GM12873 (cell line): ENCODE measurements around the gene SLC1A3.

ENCODE experiments used
- TF ChIP-seq, protein P1 (sequence below): IDR thresholded peaks from 2 replicates; pipeline ENCODE4 v1.5.1; 2012; ENCODE audit warnings: low read depth, mild to moderate bottlenecking, moderate library complexity, low read length, control low read depth; ENCODE audit not compliant: insufficient read depth; ENCODE audit errors: missing control alignments

SLC1A3 gene

DNA sequence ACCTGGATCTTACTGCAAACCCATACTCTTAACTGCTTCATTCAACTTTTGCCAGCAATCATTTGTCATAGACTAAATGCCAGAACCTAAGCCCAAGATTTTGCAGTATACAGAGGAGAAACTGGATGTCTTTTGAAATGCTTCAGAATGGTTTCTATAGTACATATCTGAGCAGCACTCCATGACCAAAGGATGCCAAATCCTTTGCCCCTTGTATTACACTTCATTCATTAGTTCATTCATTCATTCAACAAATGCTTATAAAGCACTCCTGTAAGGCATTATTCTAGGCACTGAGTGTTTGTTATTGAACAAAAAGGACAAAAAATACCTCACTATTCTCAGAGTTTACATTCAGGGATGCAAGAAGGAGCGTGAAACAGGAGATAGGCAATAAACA is 119.9 kb downstream of the SLC1A3 start:
- TF ChIP-seq, protein P1, sequence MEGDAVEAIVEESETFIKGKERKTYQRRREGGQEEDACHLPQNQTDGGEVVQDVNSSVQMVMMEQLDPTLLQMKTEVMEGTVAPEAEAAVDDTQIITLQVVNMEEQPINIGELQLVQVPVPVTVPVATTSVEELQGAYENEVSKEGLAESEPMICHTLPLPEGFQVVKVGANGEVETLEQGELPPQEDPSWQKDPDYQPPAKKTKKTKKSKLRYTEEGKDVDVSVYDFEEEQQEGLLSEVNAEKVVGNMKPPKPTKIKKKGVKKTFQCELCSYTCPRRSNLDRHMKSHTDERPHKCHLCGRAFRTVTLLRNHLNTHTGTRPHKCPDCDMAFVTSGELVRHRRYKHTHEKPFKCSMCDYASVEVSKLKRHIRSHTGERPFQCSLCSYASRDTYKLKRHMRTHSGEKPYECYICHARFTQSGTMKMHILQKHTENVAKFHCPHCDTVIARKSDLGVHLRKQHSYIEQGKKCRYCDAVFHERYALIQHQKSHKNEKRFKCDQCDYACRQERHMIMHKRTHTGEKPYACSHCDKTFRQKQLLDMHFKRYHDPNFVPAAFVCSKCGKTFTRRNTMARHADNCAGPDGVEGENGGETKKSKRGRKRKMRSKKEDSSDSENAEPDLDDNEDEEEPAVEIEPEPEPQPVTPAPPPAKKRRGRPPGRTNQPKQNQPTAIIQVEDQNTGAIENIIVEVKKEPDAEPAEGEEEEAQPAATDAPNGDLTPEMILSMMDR: no peak

DNA sequence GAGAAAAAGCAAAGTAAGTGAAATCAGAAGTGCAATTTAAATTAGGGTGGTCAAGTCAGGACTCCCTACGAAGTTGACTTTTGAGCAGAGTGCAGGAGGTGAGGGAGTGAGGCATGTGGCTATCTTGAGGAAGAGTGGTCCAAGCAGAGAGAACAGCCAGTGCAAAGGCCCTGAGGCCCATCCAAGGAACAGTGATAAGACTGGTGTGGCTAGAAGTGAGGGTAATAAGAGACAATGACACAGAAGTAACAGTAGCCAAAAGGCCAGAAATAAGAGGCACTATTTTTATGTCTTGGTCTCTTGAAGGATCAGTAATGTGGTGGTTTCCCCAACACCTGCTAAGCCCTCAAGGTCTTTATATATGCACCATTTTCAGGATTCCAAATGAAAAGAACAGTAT is 120.4 kb downstream of the SLC1A3 start:
- TF ChIP-seq, protein P1: no peak

DNA sequence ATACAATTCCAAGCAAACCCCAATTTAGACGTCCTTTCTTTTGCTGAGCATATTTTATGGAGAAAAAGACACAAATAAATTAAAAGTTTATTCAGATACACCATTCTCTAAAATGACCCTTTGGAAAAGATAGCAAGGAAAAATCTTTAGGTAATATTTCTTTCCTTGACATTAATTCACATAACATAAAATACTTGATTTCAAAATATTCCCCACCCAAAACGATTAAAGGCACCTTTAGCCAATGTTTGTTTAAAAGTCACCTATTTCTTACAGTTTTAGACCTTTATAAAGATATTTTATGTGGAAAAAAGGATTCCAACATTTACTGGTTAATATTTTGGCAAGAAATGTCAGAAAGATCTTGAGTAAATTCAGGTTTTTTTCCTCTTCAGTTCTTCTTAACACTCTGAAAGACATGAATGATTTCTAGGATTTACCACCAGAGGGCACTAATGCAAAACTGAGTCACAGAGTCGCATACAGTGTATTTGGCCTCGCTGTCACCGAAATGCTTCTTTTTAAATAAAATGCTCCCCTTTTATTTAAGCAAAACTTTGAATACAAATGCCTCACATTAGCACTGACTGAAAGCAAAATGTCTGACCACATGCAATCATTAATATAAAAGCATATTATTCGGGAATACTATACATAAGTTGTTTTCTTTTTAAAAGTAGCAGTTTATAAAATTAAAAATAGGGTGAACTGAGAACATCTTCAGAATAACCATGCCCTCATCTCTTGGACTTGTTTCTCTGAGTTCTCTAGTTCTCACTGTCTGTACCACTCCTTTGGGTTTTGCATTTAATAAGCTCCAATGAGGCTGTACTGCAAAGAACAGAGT is 122.5 kb downstream of the SLC1A3 start:
- TF ChIP-seq, protein P1: peak; percentile 64

DNA sequence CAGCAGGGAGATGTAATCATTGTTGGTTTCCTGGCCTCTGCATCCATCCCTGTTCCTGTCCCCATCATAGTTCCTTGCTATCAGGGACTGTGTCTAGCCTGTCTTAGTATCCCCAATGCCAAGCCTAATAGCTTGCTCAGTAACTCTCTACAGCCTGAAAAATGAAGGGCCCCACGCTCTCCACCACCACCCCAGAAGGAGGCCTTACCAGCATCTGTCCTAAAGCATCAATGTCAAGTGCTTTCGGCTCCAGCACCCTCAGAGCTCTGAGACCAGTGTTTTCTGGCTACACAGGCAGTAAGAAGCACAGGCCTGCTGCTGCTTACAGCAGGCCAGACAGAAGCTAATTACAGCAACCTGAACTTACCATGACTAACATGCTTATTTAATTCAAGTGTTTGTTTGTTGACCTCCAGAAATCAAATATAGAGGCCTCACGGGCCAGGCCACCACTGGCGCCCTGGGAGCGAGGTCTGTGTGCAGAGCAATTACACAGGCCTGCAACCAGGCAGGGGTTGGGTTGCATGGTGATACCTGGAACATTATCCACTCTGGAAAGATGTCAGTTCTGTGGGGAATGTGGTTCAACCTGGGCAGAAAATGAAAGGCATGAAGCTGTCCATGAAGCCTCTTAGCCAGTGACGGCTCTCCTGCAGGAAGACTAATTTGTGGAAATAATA is 124.3 kb downstream of the SLC1A3 start:
- TF ChIP-seq, protein P1: no peak

DNA sequence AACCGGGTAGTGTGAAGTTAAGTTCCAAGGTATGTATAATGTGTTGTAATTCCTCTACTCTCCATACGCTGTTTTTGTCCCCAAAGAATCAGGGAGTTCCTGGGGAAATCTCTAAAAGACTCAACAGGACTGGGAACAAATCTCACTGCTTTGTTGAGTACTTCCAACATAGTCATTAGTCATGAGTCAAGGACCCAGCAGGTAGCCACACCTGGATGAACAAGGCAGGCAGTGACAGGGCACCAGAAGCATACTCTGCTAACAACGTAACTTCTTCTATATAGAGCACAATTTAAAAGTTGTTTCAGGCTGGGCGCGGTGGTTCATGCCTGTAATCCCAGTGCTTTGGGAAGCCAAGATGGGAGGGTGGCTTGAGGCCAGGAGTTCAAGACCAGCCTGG is 126.8 kb downstream of the SLC1A3 start:
- TF ChIP-seq, protein P1: no peak

DNA sequence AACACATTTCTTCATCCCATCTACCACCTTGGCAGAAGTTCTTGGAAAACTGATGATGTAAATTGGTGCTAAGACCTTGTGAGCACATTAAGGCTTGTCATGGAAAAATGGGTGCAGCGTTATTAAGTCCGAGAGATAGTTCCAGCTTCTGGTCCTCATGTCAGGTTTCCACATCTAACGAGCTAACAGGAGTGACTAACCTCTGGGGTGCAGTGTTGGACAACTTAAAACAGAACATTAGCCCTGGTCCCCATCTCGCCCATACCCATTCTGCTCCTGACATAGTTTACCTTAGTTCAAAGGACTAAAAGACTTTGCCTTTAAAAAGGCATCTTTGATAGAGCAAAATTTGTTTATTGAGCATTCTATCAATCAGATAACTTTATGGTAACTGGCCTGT is 128.0 kb downstream of the SLC1A3 start:
- TF ChIP-seq, protein P1: peak; percentile 35

DNA sequence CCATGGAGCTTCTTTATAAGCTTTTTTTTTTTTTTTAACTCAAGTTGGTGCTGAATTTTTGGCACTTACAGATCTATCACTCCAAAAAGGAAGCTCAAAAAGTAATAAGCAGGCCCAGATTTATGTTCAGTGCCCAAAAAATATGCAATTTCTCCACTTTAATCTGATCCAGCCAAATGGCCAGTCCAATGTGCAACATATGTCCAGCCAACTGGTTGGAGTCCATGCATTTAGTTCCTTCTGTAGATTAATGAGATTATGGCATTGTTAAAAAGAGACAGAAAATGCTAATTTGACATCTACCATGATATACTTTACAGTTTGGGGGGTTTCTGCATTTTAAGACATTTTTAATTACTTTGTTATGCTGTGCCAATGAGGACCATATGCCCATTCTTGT is 129.5 kb downstream of the SLC1A3 start:
- TF ChIP-seq, protein P1: no peak
